Activated naive CD4-positive, alpha-beta T cell (primary cell): ENCODE results near the gene AQP12A.
"Not testable (repeated sequence)": the region's sequence is repeated elsewhere in the genome, so short reads cannot be mapped to it uniquely, and the experiment has no call there.

Experiments
- DNase-seq, 4 experiments: peaks; one replicate each; lab custom pipeline; 2025; lab: John Stamatoyannopoulos, UW

AQP12A gene

GRCh38 chr2:240691631-240692420, at the start of gene AQP12A:
Gene AQP12A (plus strand): TSS chr2:240691866. CDS start chr2:240691914, 48 bp downstream.
- not testable (repeated sequence) for DNase-seq

GRCh38 chr2:240642061-240642805, 49.4 kb upstream of the AQP12A start:
- no peak for DNase-seq

- no peak for DNase-seq
These were observed 48.9 kb upstream of the AQP12A start for GRCh38 chr2:240642806-240643092.

- DNase-seq, result no peak
These were observed 48.4 kb upstream of the AQP12A start for GRCh38 chr2:240643093-240643810.

GRCh38 chr2:240643811-240644150, 47.9 kb upstream of the AQP12A start:
- no peak for DNase-seq

GRCh38 chr2:240644171-240644651, 47.5 kb upstream of the AQP12A start:
- no peak for DNase-seq

- DNase-seq, result no peak
These were observed 46.8 kb upstream of the AQP12A start for GRCh38 chr2:240644859-240645301.

GRCh38 chr2:240645346-240645745, 46.3 kb upstream of the AQP12A start:
- DNase-seq, result no peak

GRCh38 chr2:240645801-240646175, 45.9 kb upstream of the AQP12A start:
- no peak for DNase-seq

- no peak for DNase-seq
These were observed 45.3 kb upstream of the AQP12A start for GRCh38 chr2:240646176-240646899.

GRCh38 chr2:240646900-240647502, 44.7 kb upstream of the AQP12A start:
- no peak for DNase-seq

GRCh38 chr2:240647503-240648154, 44.0 kb upstream of the AQP12A start:
- DNase-seq, result no peak

GRCh38 chr2:240648155-240648649, 43.5 kb upstream of the AQP12A start:
- DNase-seq, result no peak

- DNase-seq, result no peak
These were observed 42.9 kb upstream of the AQP12A start for GRCh38 chr2:240648650-240649275.

GRCh38 chr2:240649331-240649730, 42.3 kb upstream of the AQP12A start:
- no peak for DNase-seq

- no peak for DNase-seq
These were observed 41.3 kb upstream of the AQP12A start for GRCh38 chr2:240650254-240650965.

- no peak for DNase-seq
These were observed 40.5 kb upstream of the AQP12A start for GRCh38 chr2:240651185-240651584.

GRCh38 chr2:240655931-240656886, 35.5 kb upstream of the AQP12A start:
- no peak for DNase-seq

- not testable (repeated sequence) for DNase-seq
These were observed 31.8 kb upstream of the AQP12A start for GRCh38 chr2:240659883-240660282.
